ENCODE data around the gene C11orf98. TPM values are rescaled to one million over a fixed set of nuclear protein-coding genes. Genes with fewer than 3 reads are reported as not detected.

C11orf98 gene
- total RNA-seq, 1 donor from 2014 or later: 10.4 TPM

Small RNAs within 50 kb of the gene (small RNA-seq; reads per million reads assigned to genes)
- gene SNORA57 (ENCODE audit: low replicate concordance): not detected

Other genes with a start within 250 kb of the C11orf98 start
- not detected for gene SCGB1A1, start 246.2 kb downstream of the C11orf98 start, total RNA-seq
- gene AHNAK, start 118.4 kb downstream of the C11orf98 start, total RNA-seq: 909 TPM
- gene EEF1G, start 91.3 kb downstream of the C11orf98 start, total RNA-seq: 1,840 TPM
- gene TUT1, start 73.7 kb downstream of the C11orf98 start, total RNA-seq: 5.8 TPM
- gene MTA2, start 63.3 kb downstream of the C11orf98 start, total RNA-seq: 54.7 TPM
- gene EML3, start 52.4 kb downstream of the C11orf98 start, total RNA-seq: 11.2 TPM
- 0.72 TPM for gene ROM1, start 52.0 kb downstream of the C11orf98 start, total RNA-seq
- gene B3GAT3, start 43.2 kb downstream of the C11orf98 start, total RNA-seq: 14.4 TPM
- 158 TPM for gene GANAB, start 18.6 kb downstream of the C11orf98 start, total RNA-seq
- 22.4 TPM for gene INTS5, start 11.9 kb downstream of the C11orf98 start, total RNA-seq
- gene CSKMT, start 102 bp upstream of the C11orf98 start, total RNA-seq: 2.6 TPM
- 5.4 TPM for gene UQCC3, start 6.5 kb upstream of the C11orf98 start, total RNA-seq
- gene LBHD1, start 7.1 kb upstream of the C11orf98 start, total RNA-seq: 2.9 TPM
- gene UBXN1, start 13.9 kb upstream of the C11orf98 start, total RNA-seq: 90.2 TPM
- 33.8 TPM for gene LRRN4CL, start 24.3 kb upstream of the C11orf98 start, total RNA-seq
- 11.4 TPM for gene BSCL2, start 42.2 kb upstream of the C11orf98 start, total RNA-seq
- gene GNG3, start 42.5 kb upstream of the C11orf98 start, total RNA-seq: not detected
- gene HNRNPUL2, start 62.2 kb upstream of the C11orf98 start, total RNA-seq: 39.0 TPM
- gene TTC9C, start 63.3 kb upstream of the C11orf98 start, total RNA-seq: 18.9 TPM
- 7.5 TPM for gene ZBTB3, start 89.0 kb upstream of the C11orf98 start, total RNA-seq
- 56.2 TPM for gene POLR2G, start 96.4 kb upstream of the C11orf98 start, total RNA-seq
- gene TAF6L, start 106.2 kb upstream of the C11orf98 start, total RNA-seq: 17.7 TPM
- 19.5 TPM for gene TMEM179B, start 122.2 kb upstream of the C11orf98 start, total RNA-seq
- gene TMEM223, start 126.8 kb upstream of the C11orf98 start, total RNA-seq: 24.7 TPM
- 45.2 TPM for gene NXF1, start 140.2 kb upstream of the C11orf98 start, total RNA-seq
- 37.1 TPM for gene STX5, start 166.8 kb upstream of the C11orf98 start, total RNA-seq
- gene TEX54, start 167.6 kb upstream of the C11orf98 start, total RNA-seq: not detected
- 36.8 TPM for gene WDR74, start 174.4 kb upstream of the C11orf98 start, total RNA-seq
- 87.0 TPM for gene SLC3A2, start 215.7 kb upstream of the C11orf98 start, total RNA-seq

All from tongue (tissue), 2 donors.